Muscle layer of duodenum (tissue), 2 donors: ENCODE results near the gene MRTFB.

Source experiments
- H3K27ac ChIP-seq: one replicate; pipeline ENCODE4 v1.7.0; 2013; ENCODE audit warnings: mild to moderate bottlenecking, low read length
- H3K27me3 ChIP-seq: one replicate; pipeline ENCODE4 v1.7.0; 2013; ENCODE audit warnings: low read depth, mild to moderate bottlenecking, control low read depth, low read length
- H3K36me3 ChIP-seq, 2 donors: one replicate each; pipeline ENCODE4 v1.7.0; 2013; ENCODE audit warnings: low read length in 2 of 2, control low read depth in 1 of 2, mild to moderate bottlenecking in 1 of 2; ENCODE audit not compliant: insufficient read depth in 2 of 2, control insufficient read depth in 1 of 2
- H3K4me1 ChIP-seq, 2 donors: one replicate each; pipeline ENCODE4 v1.7.0; 2013; ENCODE audit warnings: low read length in 2 of 2, mild to moderate bottlenecking in 2 of 2, control low read depth in 1 of 2, moderate library complexity in 1 of 2; ENCODE audit not compliant: insufficient read depth in 2 of 2, control insufficient read depth in 1 of 2
- H3K4me3 ChIP-seq, 2 donors: one replicate each; pipeline ENCODE4 v1.7.0; 2013; ENCODE audit warnings: low read length in 2 of 2, low read depth in 1 of 2, mild to moderate bottlenecking in 1 of 2
- H3K9me3 ChIP-seq, 2 donors: one replicate each; pipeline ENCODE4 v1.7.0; 2013; ENCODE audit warnings: low read length in 2 of 2, control low read depth in 1 of 2, mild to moderate bottlenecking in 1 of 2; ENCODE audit not compliant: control insufficient read depth in 1 of 2
- donor health status: healthy.

MRTFB gene

DNA sequence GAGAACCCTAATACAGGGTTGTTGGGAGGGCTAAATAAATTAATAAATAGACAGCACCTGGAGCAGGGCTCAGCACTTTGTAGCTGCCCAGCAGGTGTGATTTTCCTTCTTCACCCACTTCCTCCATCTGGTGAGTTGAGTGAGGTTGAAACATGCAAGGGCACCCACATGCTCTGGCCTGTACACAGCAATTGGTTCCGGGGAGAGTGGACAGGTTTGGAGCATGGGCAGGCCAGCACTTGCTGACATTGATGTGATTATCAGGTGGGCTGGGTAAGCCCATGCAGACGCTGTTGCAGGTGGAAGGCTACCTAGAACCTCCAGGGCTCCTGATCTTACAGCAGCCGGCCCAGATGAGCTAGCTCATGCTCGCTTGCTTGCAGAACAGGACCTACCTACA is 1.3 kb upstream of the MRTFB start:
- Histone ChIP-seq H3K27me3 (no peaks in the 10 kb centered on the region), H3K4me3 (no peak overlapping the region), H3K4me1 (peaks cover 0 to 10% of the 10 kb centered on the region in 2 donors), H3K27ac (no peak overlapping the region), H3K36me3 (no peaks in the 10 kb centered on the region), H3K9me3 (no peaks in the 10 kb centered on the region)

DNA sequence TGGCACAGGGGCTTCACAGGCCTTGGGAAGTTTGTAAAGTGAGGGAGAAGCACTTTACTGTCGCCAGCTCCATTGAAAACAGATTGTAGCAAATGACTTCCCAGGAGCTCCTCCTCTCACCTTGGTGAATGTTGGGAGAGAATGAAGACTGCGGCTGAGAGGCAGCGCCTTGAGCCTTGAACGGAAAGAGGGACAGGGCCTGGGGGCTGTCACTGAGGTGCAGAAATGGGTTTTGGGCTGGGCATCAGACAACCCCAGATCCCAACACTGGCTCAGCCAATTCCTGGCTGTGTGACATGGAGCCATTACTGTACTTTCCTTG is 603 bp upstream of the MRTFB start:
- no peaks in the 10 kb centered on the region for H3K9me3 ChIP-seq
- no peaks in the 10 kb centered on the region for H3K27me3 ChIP-seq
- H3K36me3 ChIP-seq: no peaks in the 10 kb centered on the region
- peak overlapping the region; percentile 76 to 93 for H3K4me3 ChIP-seq
- peaks cover 0 to 10% of the 10 kb centered on the region in 2 donors for H3K4me1 ChIP-seq
- H3K27ac ChIP-seq: peak overlapping the region; percentile 54

DNA sequence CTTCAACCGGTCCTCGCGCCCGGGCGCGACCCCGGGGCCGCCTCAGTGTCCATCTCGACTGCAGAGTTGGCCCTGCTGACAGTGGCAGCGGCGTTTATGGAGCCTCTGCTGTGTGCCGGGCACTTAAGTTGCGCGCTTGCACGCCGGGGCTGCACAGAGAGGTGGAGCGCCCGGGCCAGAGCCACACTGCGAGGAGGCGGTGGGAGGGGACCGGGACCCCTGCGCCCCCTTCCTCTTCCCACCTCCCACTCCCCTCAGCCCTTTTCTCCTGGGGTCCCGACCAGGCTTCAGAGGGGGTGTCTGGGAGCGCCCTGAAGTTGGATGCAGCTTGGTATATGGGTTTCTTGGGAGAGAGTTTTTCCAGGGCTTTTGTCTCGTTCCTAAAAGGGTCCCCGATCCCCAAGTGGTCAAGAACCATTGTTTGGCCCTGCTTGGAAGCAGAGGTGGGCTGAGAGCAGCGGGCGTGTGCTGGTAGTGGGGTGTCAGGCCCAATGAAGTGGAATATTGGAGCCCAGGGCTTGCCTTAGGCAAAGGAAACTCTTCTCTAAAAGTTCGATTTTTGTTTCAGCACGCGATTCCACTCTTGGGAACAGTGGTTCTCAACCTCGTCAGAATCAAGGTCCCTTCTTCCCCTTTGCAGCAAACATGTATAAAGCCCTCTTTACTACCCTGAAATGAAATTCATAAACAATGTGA is 605 bp downstream of the MRTFB start:
- Histone ChIP-seq H3K27me3 (no peaks in the 10 kb centered on the region), H3K9me3 (no peaks in the 10 kb centered on the region), H3K27ac (peak overlapping the region; percentile 33), H3K36me3 (no peaks in the 10 kb centered on the region), H3K4me3 (peak overlapping the region; percentile 88 to 93), H3K4me1 (peaks cover 0 to 10% of the 10 kb centered on the region in 2 donors)

DNA sequence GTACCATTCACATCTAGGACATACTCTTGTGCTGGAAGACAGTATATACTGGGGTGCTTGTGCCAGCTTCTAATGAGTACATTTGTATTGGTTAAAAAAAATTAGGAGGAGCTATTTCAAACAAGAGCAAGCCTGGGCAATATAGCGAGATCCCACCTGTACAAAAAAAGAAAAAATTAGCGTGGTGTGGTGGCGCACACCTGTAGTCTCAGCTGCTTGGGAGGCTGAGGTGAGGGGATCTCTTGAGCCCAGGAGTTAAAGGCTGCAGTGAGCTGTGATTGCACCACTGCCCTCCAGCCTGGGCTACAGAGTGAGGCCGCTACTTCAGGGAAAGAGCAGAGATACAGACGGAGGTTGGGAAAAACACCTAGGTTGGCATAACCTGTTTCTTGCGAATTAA is 1.2 kb downstream of the MRTFB start:
- Histone ChIP-seq H3K27ac (peak overlapping the region; percentile 33), H3K27me3 (no peaks in the 10 kb centered on the region), H3K9me3 (no peaks in the 10 kb centered on the region), H3K36me3 (no peaks in the 10 kb centered on the region), H3K4me1 (peaks cover 0 to 10% of the 10 kb centered on the region in 2 donors), H3K4me3 (peak overlapping the region; percentile 88 to 93)

DNA sequence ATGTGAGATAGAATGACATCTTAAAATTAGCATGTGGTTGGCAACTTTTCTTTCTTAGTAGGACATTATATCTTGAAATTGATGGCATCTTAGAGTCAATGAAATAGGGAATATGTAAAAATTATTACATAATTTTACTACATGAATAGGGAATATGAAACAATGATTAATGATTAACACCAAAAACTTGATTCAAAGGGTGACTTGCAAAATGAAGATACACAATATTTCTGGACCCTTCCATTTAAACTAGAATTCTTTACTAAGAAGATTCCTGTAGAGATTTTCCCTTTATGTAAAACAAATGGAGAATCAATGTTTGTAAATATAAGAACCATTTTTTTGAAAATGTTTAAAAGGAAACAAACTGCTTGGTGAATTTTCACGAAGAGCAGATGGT is 3.4 kb downstream of the MRTFB start:
- Histone ChIP-seq H3K27me3 (no peaks in the 10 kb centered on the region), H3K27ac (no peak overlapping the region), H3K4me3 (no peak overlapping the region), H3K9me3 (no peaks in the 10 kb centered on the region), H3K4me1 (peaks cover 0 to 10% of the 10 kb centered on the region in 2 donors), H3K36me3 (no peaks in the 10 kb centered on the region)

DNA sequence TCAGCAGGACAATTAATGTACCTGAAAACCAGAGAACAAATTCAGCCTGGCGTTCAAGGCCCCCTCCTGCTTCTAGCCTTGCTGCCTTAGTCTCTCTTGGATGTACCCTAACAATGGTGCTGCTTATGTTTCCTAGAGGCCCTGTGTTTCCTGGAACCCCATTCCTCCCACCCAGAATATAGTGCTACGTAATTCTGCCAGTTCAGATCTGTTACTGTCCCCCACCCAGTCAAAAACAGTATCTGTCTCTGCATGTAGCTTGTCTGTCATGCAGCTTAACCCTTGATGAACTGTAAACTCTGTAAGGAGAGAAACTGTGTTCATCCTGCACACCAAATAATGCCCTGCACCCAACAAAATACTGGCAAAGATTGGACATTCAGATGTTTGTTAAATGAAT is 6.8 kb downstream of the MRTFB start:
- no peaks in the 10 kb centered on the region for H3K36me3 ChIP-seq
- H3K4me3 ChIP-seq: no peak overlapping the region
- H3K4me1 ChIP-seq: no peaks in the 10 kb centered on the region
- H3K9me3 ChIP-seq: no peaks in the 10 kb centered on the region
- no peak overlapping the region for H3K27ac ChIP-seq
- H3K27me3 ChIP-seq: no peaks in the 10 kb centered on the region

DNA sequence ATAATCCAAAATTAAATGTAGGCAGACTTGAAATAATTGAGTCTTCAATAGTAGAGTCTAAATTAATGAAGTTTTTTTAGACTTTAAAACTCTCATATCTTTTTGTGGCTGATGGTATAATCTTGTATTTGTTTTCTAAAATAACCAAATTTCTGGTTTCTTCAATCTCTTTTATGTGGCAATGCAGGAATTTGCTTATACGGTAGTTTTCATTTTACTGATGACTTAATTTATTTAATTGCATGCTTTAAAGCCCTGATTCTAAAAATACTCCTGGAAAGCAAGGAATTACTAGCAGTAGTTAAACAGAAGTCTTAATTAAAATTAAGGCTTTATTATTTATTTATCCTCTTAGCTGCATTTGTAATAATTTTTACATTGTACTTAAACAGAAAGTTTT is 15.4 kb downstream of the MRTFB start:
- Histone ChIP-seq H3K36me3 (peaks cover 0 to 6% of the 10 kb centered on the region in 2 donors), H3K4me1 (peaks cover 17 to 29% of the 10 kb centered on the region in 2 donors), H3K27me3 (no peaks in the 10 kb centered on the region), H3K27ac (no peak overlapping the region), H3K4me3 (no peak overlapping the region), H3K9me3 (no peaks in the 10 kb centered on the region)

DNA sequence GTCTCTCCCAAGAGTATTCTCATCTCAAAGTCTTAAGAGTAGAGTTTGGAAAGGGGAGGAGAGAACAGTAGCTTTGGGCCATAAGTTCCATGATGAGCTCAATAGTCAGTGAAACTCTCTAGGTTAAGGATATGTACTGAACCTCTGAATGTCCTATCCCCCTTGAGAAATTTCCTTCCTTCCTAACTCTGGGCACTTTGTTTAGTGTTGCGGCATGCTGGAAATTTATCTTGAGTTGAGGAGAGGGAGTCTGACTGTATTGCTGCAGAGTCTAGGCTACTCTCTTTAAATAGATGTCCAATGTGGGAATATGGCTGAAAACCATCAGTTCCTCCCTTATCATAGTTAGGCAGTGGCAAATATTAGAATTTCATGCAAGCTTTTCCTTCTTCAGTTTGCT is 16.1 kb downstream of the MRTFB start:
- H3K4me1 ChIP-seq: peaks cover 17 to 29% of the 10 kb centered on the region in 2 donors
- H3K4me3 ChIP-seq: no peak overlapping the region
- H3K36me3 ChIP-seq: peaks cover 0 to 6% of the 10 kb centered on the region in 2 donors
- H3K9me3 ChIP-seq: no peaks in the 10 kb centered on the region
- no peak overlapping the region for H3K27ac ChIP-seq
- no peaks in the 10 kb centered on the region for H3K27me3 ChIP-seq

DNA sequence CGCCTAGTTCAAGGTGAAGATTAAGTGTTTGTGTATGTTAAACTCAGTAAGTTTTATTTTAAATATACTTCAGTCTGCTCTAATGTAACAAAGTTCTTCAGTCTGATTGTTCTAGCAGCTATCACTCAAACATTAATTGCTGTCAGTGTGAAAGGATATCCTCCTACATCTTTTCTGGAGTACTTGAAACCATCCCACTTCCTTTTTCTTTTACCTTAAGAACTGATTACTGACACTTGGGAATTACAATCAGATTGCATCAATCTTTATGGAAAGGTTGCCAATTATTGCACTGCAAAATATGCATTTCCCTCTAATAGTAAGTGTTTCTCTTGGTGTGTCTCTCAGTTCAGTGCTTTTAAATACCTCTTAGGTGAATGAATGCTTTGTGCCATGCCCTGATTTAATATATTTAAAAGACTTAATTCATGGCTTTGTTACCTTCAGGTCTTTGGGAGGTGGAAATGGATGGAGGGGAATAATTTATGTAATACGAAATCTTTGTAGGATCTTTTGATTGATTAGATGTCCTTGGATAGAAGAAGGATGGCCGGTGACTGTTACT is 16.6 kb downstream of the MRTFB start:
- no peaks in the 10 kb centered on the region for H3K9me3 ChIP-seq
- peaks cover 0 to 6% of the 10 kb centered on the region in 2 donors for H3K36me3 ChIP-seq
- no peak overlapping the region for H3K27ac ChIP-seq
- H3K4me3 ChIP-seq: no peak overlapping the region
- H3K27me3 ChIP-seq: no peaks in the 10 kb centered on the region
- H3K4me1 ChIP-seq: peaks cover 19 to 29% of the 10 kb centered on the region in 2 donors

DNA sequence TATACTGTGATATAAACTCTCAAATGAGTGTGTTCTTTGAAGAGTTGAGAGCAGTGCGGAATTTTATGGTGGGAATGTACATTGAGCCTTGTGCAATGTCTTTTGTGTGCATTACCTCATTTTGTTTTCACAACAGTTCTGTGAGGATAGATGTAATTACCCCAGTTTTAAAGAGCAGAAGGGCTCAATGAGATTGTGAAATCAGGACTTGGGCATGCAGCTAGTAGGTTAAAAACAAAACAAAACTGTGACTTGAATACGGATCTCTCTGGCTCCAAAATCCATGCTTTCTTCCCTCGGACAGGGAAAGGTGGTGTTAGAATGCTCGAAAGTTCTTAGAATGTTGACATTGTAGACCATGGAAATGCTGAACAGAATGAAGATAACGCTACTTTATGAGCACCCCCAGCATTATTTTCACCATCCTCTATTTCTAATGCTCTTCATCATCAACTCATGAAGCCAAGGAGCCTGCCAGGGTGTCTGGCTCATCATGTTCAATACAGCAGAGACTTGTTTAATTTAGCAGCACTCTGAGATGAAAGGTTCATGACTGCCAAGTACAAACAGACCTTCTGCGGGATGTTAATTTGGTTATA is 17.1 kb downstream of the MRTFB start:
- Histone ChIP-seq H3K36me3 (peaks cover 0 to 6% of the 10 kb centered on the region in 2 donors), H3K4me3 (no peak overlapping the region), H3K27me3 (no peaks in the 10 kb centered on the region), H3K27ac (peak overlapping the region; percentile 37), H3K4me1 (peaks cover 20 to 29% of the 10 kb centered on the region in 2 donors), H3K9me3 (no peaks in the 10 kb centered on the region)

DNA sequence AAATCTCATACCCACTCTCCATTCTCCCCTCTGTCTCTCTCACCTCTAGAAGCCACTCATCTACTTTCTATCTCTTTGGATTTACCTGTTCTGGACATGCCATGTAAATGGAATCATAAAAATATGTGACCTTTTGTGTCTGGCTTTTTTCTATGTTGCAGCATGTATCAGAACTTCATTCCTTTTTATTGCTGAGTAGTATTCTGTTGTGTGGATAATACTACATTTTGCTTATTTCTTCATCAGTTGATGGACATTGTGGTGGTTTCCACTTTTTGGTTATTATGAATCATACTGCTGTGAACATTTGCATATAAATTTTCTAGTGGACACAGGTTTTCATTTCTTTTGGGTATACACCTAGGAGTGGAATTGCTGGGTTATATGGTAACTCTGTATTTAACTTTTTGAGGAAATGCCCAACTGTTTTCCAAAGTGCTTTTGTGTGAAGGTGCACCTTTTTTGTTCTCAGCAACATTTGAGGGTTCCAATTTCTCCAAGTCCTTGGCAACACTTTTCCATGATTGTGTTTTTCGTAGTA is 18.2 kb downstream of the MRTFB start:
- Histone ChIP-seq H3K4me1 (peaks cover 20 to 37% of the 10 kb centered on the region in 2 donors), H3K27ac (no peak overlapping the region), H3K4me3 (no peak overlapping the region), H3K27me3 (no peaks in the 10 kb centered on the region), H3K36me3 (no peaks in the 10 kb centered on the region), H3K9me3 (no peaks in the 10 kb centered on the region)
